HepG2 (cell line): ENCODE measurements around the gene TM9SF3. TPM values are rescaled to one million over a fixed set of nuclear protein-coding genes. Genes with fewer than 3 reads are reported as not detected.

ENCODE experiments used
- ATF6 ChIP-seq: sonication (generic); formaldehyde crosslinking; conservative IDR thresholded peaks from 2 replicates; pipeline ENCODE4 v1.4.0; 2020; ENCODE audit warnings: missing genetic modification reagents
- CEBPZ ChIP-seq: IDR thresholded peaks from 2 replicates; pipeline ENCODE4 v1.6.1; 2012; ENCODE audit warnings: low read length, improper control_type of control experiment
- GLMP ChIP-seq: sonication (generic); formaldehyde crosslinking; IDR thresholded peaks from 2 replicates; pipeline ENCODE4 v1.9.0; 2021; ENCODE audit warnings: missing genetic modification reagents, mild to moderate bottlenecking, borderline replicate concordance
- HMGXB4 ChIP-seq, 2 experiments: sonication (generic) in 1 of 2; formaldehyde crosslinking in 1 of 2; IDR thresholded peaks; 2 replicates each; pipeline versions ENCODE4 v1.4.0 to v1.6.1; 2018 to 2020; ENCODE audit warnings: missing genetic modification reagents in 2 of 2, borderline replicate concordance in 1 of 2, low read depth in 1 of 2, mild to moderate bottlenecking in 1 of 2, missing biosample characterization in 1 of 2
- MAF1 ChIP-seq: sonication (generic); formaldehyde crosslinking; IDR thresholded peaks from 2 replicates; pipeline ENCODE4 v1.5.0; 2020; ENCODE audit warnings: missing genetic modification reagents, borderline replicate concordance
- MXI1 ChIP-seq: IDR thresholded peaks from 3 replicates; pipeline ENCODE4 v1.6.1; 2012; ENCODE audit warnings: low read depth, low read length, inconsistent platforms, borderline replicate concordance
- NBN ChIP-seq: fragments of 450-650 bp; conservative IDR thresholded peaks from 2 replicates; pipeline ENCODE4 v1.6.1; 2017
- NFE2L2 ChIP-seq: fragments of 150-350 bp; IDR thresholded peaks from 2 replicates; pipeline ENCODE4 v1.6.1; 2014; ENCODE audit warnings: low read length
- PITX1 ChIP-seq: sonication (generic); formaldehyde crosslinking; IDR thresholded peaks from 2 replicates; pipeline ENCODE4 v1.5.1; 2020; ENCODE audit warnings: mild to moderate bottlenecking, missing genetic modification reagents
- RBAK ChIP-seq: sonication (generic); formaldehyde crosslinking; IDR thresholded peaks from 2 replicates; pipeline ENCODE4 v1.5.1; 2020; ENCODE audit warnings: mild to moderate bottlenecking, missing genetic modification reagents
- RBM39 ChIP-seq: fragments of 200-400 bp; formaldehyde crosslinking; IDR thresholded peaks from one replicate; pipeline ENCODE4 v1.6.1; 2018; ENCODE audit warnings: antibody characterized with exemption, mild to moderate bottlenecking, low read depth, low read length; ENCODE audit not compliant: poor library complexity, severe bottlenecking
- REXO4 ChIP-seq: sonication (generic); formaldehyde crosslinking; IDR thresholded peaks from 2 replicates; pipeline ENCODE4 v1.8.0; 2022; ENCODE audit warnings: missing genetic modification reagents, mild to moderate bottlenecking, borderline replicate concordance
- TBL1XR1 ChIP-seq: fragments of 150-350 bp; IDR thresholded peaks from 2 replicates; pipeline ENCODE4 v1.6.1; 2014; ENCODE audit warnings: borderline replicate concordance, low read length; ENCODE audit not compliant: partially characterized antibody
- THYN1 ChIP-seq: sonication (generic); formaldehyde crosslinking; IDR thresholded peaks from 2 replicates; pipeline ENCODE4 v1.8.1; 2023; ENCODE audit warnings: low read depth, mild to moderate bottlenecking, moderate library complexity, missing genetic modification reagents, borderline replicate concordance
- ZBTB10 ChIP-seq: sonication (generic); formaldehyde crosslinking; IDR thresholded peaks from 2 replicates; pipeline ENCODE4 v1.4.0; 2020; ENCODE audit warnings: missing genetic modification reagents, borderline replicate concordance
- ZNF282 ChIP-seq: fragments of 450-650 bp; IDR thresholded peaks from 2 replicates; pipeline ENCODE4 v1.6.1; 2018; ENCODE audit not compliant: partially characterized antibody
- ZNF790 ChIP-seq: sonication (generic); formaldehyde crosslinking; IDR thresholded peaks from 2 replicates; pipeline ENCODE4 v1.8.0; 2022; ENCODE audit warnings: missing genetic modification reagents, mild to moderate bottlenecking, borderline replicate concordance
- polyA plus RNA-seq, 8 experiments: library from polyadenylated mRNA; depleted of rRNA in 3 of 8; stranded (reverse) in 7 of 8; unstranded in 1 of 8; fragments of >200 nt; fragmentation: Illumina TruSeq in 4 of 8; extraction: Trizol in 4 of 8; gene quantifications; 2 replicates each; pipeline versions ENCODE4 v1.2.1 to v1.2.3, GENCODE V29; 2011 to 2016; ENCODE audit warnings: low read depth in 4 of 8, missing spikeins in 1 of 8, mixed read lengths in 1 of 8; ENCODE audit not compliant: insufficient read depth in 1 of 8
- total RNA-seq, 5 experiments: library from RNA; depleted of rRNA; stranded (reverse); fragments of >200 nt; fragmentation: Illumina TruSeq; extraction: Trizol; gene quantifications; 2 replicates each; pipeline ENCODE4 v1.2.3, GENCODE V29; 2016; ENCODE audit warnings: low read depth in 1 of 5

TM9SF3 gene
- total and polyA plus RNA-seq, 2 of the 13 experiments (the other 11 are each of a cell fraction or from before 2014, with no cell fraction given) = 43.8 to 120 TPM

GRCh38 chr10:96512524-96513304 lies 74.1 kb downstream of the TM9SF3 start (continued):
- TF ChIP-seq TBL1XR1 (no peak), NBN (no peak), NFE2L2 (no peak), RBM39 (peak; percentile 13), ZNF790 (CRISPR knock-in tag) (no peak), HMGXB4 (CRISPR knock-in tag; IDR thresholded peaks at IDR 0.05; ENCODE audit: borderline replicate concordance in 1 of 2, low read depth in 1 of 2) (no peak), RBAK (CRISPR knock-in tag) (no peak), THYN1 (no peak), ZBTB10 (CRISPR knock-in tag) (no peak), PITX1 (peak; percentile 49; the same call in 1 of the 2 replicates), ATF6 (CRISPR knock-in tag) (no peak), MXI1 (no peak), MAF1 (CRISPR knock-in tag) (no peak), ZNF282 (no peak), REXO4 (CRISPR knock-in tag) (no peak), GLMP (CRISPR knock-in tag) (no peak), CEBPZ (no peak)
